ENCODE results near the gene CARS1.

DNA sequence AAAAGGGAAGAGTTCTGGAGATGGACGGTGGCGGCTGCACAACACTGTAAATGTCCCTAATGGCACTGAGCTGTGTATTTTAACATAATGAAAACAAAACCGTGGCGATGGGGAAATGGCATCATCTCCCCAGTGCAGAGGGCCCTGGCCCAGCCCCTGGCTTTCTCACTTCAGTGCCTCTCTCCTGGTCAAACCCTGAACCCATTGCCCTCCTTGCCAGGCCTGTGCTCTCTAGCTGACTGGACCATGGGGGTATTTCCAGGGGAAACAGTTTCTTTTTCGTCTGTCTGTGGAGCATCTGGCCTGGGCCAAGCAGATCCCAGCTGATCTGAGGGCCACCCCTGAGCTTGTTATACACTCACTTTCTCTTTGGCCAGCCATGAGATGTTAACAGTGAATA lies 47.7 kb downstream of the CARS1 start:
- TF ChIP-seq, protein P1, sequence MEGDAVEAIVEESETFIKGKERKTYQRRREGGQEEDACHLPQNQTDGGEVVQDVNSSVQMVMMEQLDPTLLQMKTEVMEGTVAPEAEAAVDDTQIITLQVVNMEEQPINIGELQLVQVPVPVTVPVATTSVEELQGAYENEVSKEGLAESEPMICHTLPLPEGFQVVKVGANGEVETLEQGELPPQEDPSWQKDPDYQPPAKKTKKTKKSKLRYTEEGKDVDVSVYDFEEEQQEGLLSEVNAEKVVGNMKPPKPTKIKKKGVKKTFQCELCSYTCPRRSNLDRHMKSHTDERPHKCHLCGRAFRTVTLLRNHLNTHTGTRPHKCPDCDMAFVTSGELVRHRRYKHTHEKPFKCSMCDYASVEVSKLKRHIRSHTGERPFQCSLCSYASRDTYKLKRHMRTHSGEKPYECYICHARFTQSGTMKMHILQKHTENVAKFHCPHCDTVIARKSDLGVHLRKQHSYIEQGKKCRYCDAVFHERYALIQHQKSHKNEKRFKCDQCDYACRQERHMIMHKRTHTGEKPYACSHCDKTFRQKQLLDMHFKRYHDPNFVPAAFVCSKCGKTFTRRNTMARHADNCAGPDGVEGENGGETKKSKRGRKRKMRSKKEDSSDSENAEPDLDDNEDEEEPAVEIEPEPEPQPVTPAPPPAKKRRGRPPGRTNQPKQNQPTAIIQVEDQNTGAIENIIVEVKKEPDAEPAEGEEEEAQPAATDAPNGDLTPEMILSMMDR (conservative IDR thresholded peaks at IDR 0.05 in 1 of 2, IDR thresholded peaks at IDR 0.05 in 1 of 2; ENCODE audit: extremely low read depth in 1 of 2, insufficient read depth in 1 of 2, low read depth in 1 of 2, low read length in 2 of 2): no peak
- no peak for TF ChIP-seq EZH2 (IDR thresholded peaks at IDR 0.05; ENCODE audit: borderline replicate concordance, low read length)
